Measurements from ENCODE around the gene ELP4.

The ELP4 gene

GRCh38 chr11:31813391-31814175 lies 304.0 kb downstream of the ELP4 start:
- no peak for DNase-seq

GRCh38 chr11:31814176-31814868 lies 304.8 kb downstream of the ELP4 start:
- no peak for DNase-seq

- DNase-seq, result no peak
Measured at GRCh38 chr11:31815711-31816467, 306.3 kb downstream of the ELP4 start.

- no peak for DNase-seq
Measured at GRCh38 chr11:31816468-31817053, 307.0 kb downstream of the ELP4 start.

- no peak for DNase-seq
Measured at GRCh38 chr11:31817054-31817620, 307.6 kb downstream of the ELP4 start.

GRCh38 chr11:31817621-31818424 lies 308.3 kb downstream of the ELP4 start:
- DNase-seq, result no peak

GRCh38 chr11:31818425-31818755 lies 308.8 kb downstream of the ELP4 start:
- no peak for DNase-seq

- no peak for DNase-seq
Measured at GRCh38 chr11:31818874-31819331, 309.3 kb downstream of the ELP4 start.

GRCh38 chr11:31819621-31820437 lies 310.3 kb downstream of the ELP4 start:
- DNase-seq, result no peak

- no peak for DNase-seq
Measured at GRCh38 chr11:31820438-31820818, 310.9 kb downstream of the ELP4 start.

- no peak for DNase-seq
Measured at GRCh38 chr11:31821235-31821764, 311.7 kb downstream of the ELP4 start.

- DNase-seq, result no peak
Measured at GRCh38 chr11:31821766-31822165, 312.2 kb downstream of the ELP4 start.

- DNase-seq, result no peak
Measured at GRCh38 chr11:31822175-31822926, 312.8 kb downstream of the ELP4 start.

GRCh38 chr11:31822927-31823643 lies 313.5 kb downstream of the ELP4 start:
- no peak for DNase-seq

GRCh38 chr11:31823644-31824331 lies 314.2 kb downstream of the ELP4 start:
- DNase-seq, result no peak

GRCh38 chr11:31824332-31824878 lies 314.8 kb downstream of the ELP4 start:
- DNase-seq, result no peak

GRCh38 chr11:31824879-31825837 lies 315.6 kb downstream of the ELP4 start:
- DNase-seq, result no peak

Measured in T-helper 1 cell (primary cell).